Fibroblast of upper back skin (primary cell): ENCODE measurements around the gene PCDH7.
A peak's percentile ranks its signal among the peaks of the same experiment; 100 is the strongest.

Experiments
- DNase-seq: peaks from one replicate; pipeline ENCODE4 v3.0.0-alpha.2; 2013

Gene PCDH7

GRCh38 chr4:30720021-30720660 is at the start of gene PCDH7:
Gene PCDH7, plus strand, starts transcription at chr4:30720369. Its CDS starts 1,054 bp downstream, at chr4:30721423.
- DNase-seq, result peak; percentile 61

GRCh38 chr4:30671926-30672448 is 48.2 kb upstream of the PCDH7 start:
- DNase-seq, result no peak

GRCh38 chr4:30696191-30696590 is 24.0 kb upstream of the PCDH7 start:
- DNase-seq, result peak; percentile 8

- peak; percentile 63 for DNase-seq
Measured at GRCh38 chr4:30714408-30715031, 5.6 kb upstream of the PCDH7 start.

- peak; percentile 39 for DNase-seq
Measured at GRCh38 chr4:30716158-30716557, 4.0 kb upstream of the PCDH7 start.

- peak; percentile 51 for DNase-seq
Measured at GRCh38 chr4:30716681-30717207, 3.4 kb upstream of the PCDH7 start.

- peak; percentile 66 for DNase-seq
Measured at GRCh38 chr4:30717208-30718020, 2.8 kb upstream of the PCDH7 start.

GRCh38 chr4:30718021-30718542 is 2.1 kb upstream of the PCDH7 start:
- DNase-seq, result peak; percentile 52

GRCh38 chr4:30718641-30719453 is 1.3 kb upstream of the PCDH7 start:
- DNase-seq, result peak; percentile 67

- DNase-seq, result peak; percentile 62
Measured at GRCh38 chr4:30719454-30720020, 632 bp upstream of the PCDH7 start.

GRCh38 chr4:30720661-30721184 is 554 bp downstream of the PCDH7 start:
- DNase-seq, result peak; percentile 45

GRCh38 chr4:30721185-30722091 is 1.3 kb downstream of the PCDH7 start:
- peak; percentile 32 for DNase-seq

GRCh38 chr4:30722092-30722358 is 1.9 kb downstream of the PCDH7 start:
- no peak for DNase-seq

GRCh38 chr4:30722359-30723200 is 2.4 kb downstream of the PCDH7 start:
- DNase-seq, result no peak

- no peak for DNase-seq
Measured at GRCh38 chr4:30723201-30723955, 3.2 kb downstream of the PCDH7 start.

GRCh38 chr4:30724247-30724646 is 4.1 kb downstream of the PCDH7 start:
- no peak for DNase-seq

GRCh38 chr4:30725562-30725961 is 5.4 kb downstream of the PCDH7 start:
- no peak for DNase-seq

- no peak for DNase-seq
Measured at GRCh38 chr4:30726090-30726675, 6.0 kb downstream of the PCDH7 start.

- no peak for DNase-seq
Measured at GRCh38 chr4:30727409-30727808, 7.2 kb downstream of the PCDH7 start.
